CD4-positive, alpha-beta T cell (primary cell): ENCODE measurements around the gene IKZF1. TPM values are rescaled to one million over a fixed set of nuclear protein-coding genes. Genes with fewer than 3 reads are reported as not detected.

Source experiments
- ATAC-seq: fragments of 200-7000 bp; cut with Tn5 transposase; one replicate; pipeline ENCODE4 v1.10.0; 2022; ENCODE audit warnings: mild to moderate bottlenecking; ENCODE audit not compliant: poor library complexity
- CTCF ChIA-PET: fragments of 350-600 bp; sonication (Branson Sonifier 250); formaldehyde crosslinking; loops from one replicate; lab custom pipeline; 2021; ENCODE audit warnings: antibody characterized with exemption, inconsistent platforms; lab: Charles Lee
- POLR2A ChIA-PET: fragments of 350-600 bp; sonication (Branson Sonifier 250); formaldehyde crosslinking; loops from one replicate; lab custom pipeline; 2021; ENCODE audit warnings: antibody characterized with exemption, inconsistent platforms; lab: Charles Lee
- DNase-seq, 14 experiments: peaks; one replicate each; pipeline ENCODE4 v3.0.0-alpha.2; 2013 to 2020; ENCODE audit warnings: mixed read lengths in 2 of 14
- H3K27ac ChIP-seq, 2 donors: one replicate each; pipeline versions ENCODE4 v1.5.1 to v1.7.0; 2013; ENCODE audit warnings: low read length in 2 of 2, low read depth in 1 of 2, mild to moderate bottlenecking in 1 of 2
- H3K27me3 ChIP-seq, 2 experiments: 1 replicate in 1 of 2; 2 replicates in 1 of 2; pipeline versions ENCODE4 v1.6.1 to v1.7.0; 2013; ENCODE audit warnings: low read length in 2 of 2, control low read depth in 1 of 2, mild to moderate bottlenecking in 1 of 2, moderate library complexity in 1 of 2; ENCODE audit not compliant: insufficient read depth in 2 of 2, control insufficient read depth in 1 of 2
- H3K36me3 ChIP-seq: one replicate; pipeline ENCODE4 v1.6.1; 2013; ENCODE audit warnings: low read length, control low read depth; ENCODE audit not compliant: insufficient read depth
- H3K4me1 ChIP-seq: one replicate; pipeline ENCODE4 v1.6.1; 2013; ENCODE audit warnings: low read length, control low read depth; ENCODE audit not compliant: insufficient read depth
- H3K4me3 ChIP-seq: one replicate; pipeline ENCODE4 v1.5.1; 2013; ENCODE audit warnings: mild to moderate bottlenecking, low read length, moderate library complexity
- H3K9me3 ChIP-seq, 2 experiments: 1 replicate in 1 of 2; 2 replicates in 1 of 2; pipeline versions ENCODE4 v1.6.1 to v1.7.0; 2013; ENCODE audit warnings: low read length in 2 of 2, mild to moderate bottlenecking in 2 of 2, control low read depth in 1 of 2, moderate library complexity in 1 of 2; ENCODE audit not compliant: control insufficient read depth in 1 of 2, insufficient read depth in 1 of 2
- H3K27ac Mint-ChIP-seq: one replicate; pipeline ENCODE4 v1.8.0; 2020; ENCODE audit warnings: mixed read lengths
- H3K27me3 Mint-ChIP-seq: one replicate; pipeline ENCODE4 v1.8.0; 2021; ENCODE audit warnings: mixed read lengths
- H3K36me3 Mint-ChIP-seq: one replicate; pipeline ENCODE4 v1.8.0; 2021; ENCODE audit warnings: low read depth, mixed read lengths
- H3K4me1 Mint-ChIP-seq: one replicate; pipeline ENCODE4 v1.8.0; 2021; ENCODE audit warnings: low read depth, mixed read lengths
- H3K4me3 Mint-ChIP-seq: one replicate; pipeline ENCODE4 v1.8.0; 2020; ENCODE audit warnings: mild to moderate bottlenecking, mixed read lengths
- H3K9me3 Mint-ChIP-seq: one replicate; pipeline ENCODE4 v1.8.0; 2020; ENCODE audit warnings: mixed read lengths
- intact Hi-C, 2 experiments: fragments of 100-400 bp; cut with DNase I in 1 of 2; cut with micrococcal nuclease in 1 of 2; formaldehyde crosslinking; loops; one replicate each; pipeline versions ENCODE4 v1.15.1 to v1.9.0; 2023 to 2025; cut with DNase I, micrococcal nuclease
- total RNA-seq, 174 experiments: library from RNA in 2 of 174; stranded (reverse) in 2 of 174; gene quantifications; one replicate each; pipeline ENCODE4 v1.2.3 and lab custom pipeline; 2021 to 2026
- TF ChIP-seq, protein P1 (sequence below): fragments of 200-600 bp; IDR thresholded peaks from one replicate; pipeline ENCODE4 v1.8.0; 2022; ENCODE audit warnings: antibody characterized with exemption, mild to moderate bottlenecking

The IKZF1 gene
- total RNA-seq, 2 experiments from 2014 or later = 297 to 300 TPM

DNA sequence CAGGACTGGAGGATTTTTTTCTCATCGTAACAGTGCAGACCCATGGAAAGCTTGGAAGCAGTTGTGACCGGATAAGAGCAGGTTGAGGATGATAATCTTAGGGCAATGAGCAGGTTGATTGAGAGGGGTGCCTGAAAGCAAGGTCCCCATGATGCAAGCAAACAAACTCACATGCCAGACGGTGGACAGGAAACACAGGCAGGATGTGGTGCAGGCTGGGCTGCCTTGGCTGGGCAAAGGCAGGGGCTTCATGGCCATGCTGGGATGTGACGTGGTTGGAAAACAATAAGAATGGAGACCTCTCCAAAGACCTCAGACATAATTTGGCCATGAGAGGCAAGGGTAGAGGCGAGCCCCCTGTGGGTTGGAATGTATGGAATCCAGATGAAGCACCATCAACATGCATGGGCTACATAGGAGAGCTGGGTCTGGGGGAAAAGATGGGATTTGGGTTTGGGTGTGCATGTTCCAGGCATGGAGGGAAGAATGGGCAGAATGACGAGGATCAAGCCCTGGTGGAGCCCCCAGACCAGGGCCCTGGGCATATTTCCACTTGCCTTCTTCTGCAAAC, 58.3 kb downstream of the IKZF1 start:
- ChIA-PET POLR2A (interaction anchor here (0.7 to 43.3 kb wide), 9 partner anchors 8 to 216 kb away, joined by 3 to 2111 read pairs (median 36); partner anchors contain the start of gene IKZF1), CTCF (interaction anchor here (0.8 to 3.4 kb wide), 6 partner anchors 16 to 220 kb away, joined by 3 to 11 read pairs (median 4); no protein-coding TSS in a partner anchor)
- Histone ChIP-seq H3K9me3 (no peaks in the 10 kb centered on the region), H3K4me1 (peaks cover 87% of the 10 kb centered on the region), H3K27me3 (no peaks in the 10 kb centered on the region), H3K4me3 (no peak overlapping the region), H3K27ac (peak overlapping the region; percentile 86 to 96), H3K36me3 (peaks cover 82% of the 10 kb centered on the region)
- Mint-ChIP-seq H3K4me3 (peak overlapping the region; percentile 47), H3K4me1 (peaks cover 98% of the 10 kb centered on the region), H3K9me3 (no peaks in the 10 kb centered on the region), H3K27me3 (no peaks in the 10 kb centered on the region), H3K27ac (no peak overlapping the region), H3K36me3 (peaks cover 97% of the 10 kb centered on the region)
- intact Hi-C loops = no loop called here
- TF ChIP-seq, protein P1, sequence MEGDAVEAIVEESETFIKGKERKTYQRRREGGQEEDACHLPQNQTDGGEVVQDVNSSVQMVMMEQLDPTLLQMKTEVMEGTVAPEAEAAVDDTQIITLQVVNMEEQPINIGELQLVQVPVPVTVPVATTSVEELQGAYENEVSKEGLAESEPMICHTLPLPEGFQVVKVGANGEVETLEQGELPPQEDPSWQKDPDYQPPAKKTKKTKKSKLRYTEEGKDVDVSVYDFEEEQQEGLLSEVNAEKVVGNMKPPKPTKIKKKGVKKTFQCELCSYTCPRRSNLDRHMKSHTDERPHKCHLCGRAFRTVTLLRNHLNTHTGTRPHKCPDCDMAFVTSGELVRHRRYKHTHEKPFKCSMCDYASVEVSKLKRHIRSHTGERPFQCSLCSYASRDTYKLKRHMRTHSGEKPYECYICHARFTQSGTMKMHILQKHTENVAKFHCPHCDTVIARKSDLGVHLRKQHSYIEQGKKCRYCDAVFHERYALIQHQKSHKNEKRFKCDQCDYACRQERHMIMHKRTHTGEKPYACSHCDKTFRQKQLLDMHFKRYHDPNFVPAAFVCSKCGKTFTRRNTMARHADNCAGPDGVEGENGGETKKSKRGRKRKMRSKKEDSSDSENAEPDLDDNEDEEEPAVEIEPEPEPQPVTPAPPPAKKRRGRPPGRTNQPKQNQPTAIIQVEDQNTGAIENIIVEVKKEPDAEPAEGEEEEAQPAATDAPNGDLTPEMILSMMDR = no peak
- ATAC-seq (peak; percentile 3), DNase-seq (peak in 12 of 14 experiments; percentile 41 to 87 (median 58))

DNA sequence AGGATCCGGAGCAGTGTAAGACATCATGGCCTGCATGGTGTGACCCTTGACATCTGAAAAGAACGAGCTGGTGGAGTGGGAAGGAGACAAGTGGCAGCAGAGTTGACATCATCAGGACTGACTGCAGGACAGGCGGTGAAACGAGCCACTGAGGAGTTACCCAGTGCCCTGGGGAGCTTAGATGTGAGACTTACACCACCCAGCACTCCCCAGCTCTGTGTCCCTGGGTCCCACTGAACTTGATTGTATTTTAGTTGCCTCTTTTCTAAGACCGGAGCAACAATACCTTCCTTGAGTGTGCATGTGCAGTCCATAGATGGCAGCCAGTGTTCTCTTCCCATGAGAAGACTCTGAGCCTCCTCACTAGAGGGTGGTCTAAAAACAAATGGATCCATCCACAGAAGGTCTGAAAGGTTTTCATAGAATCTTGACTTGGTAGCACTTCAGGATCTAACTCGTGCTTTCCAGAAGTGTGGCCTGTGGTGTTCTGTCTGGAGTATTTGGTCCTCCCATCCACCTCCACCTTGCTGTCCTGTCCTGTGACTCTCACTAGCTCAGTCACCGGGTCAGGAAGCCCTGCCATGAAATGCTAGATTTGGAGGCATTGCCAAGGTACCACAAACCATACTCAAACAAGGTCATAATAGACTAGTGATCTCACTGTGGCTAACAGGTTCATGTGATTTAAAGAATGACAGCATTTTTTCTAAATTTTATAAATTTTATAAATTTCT, 59.0 kb downstream of the IKZF1 start:
- Histone ChIP-seq H3K27me3 (no peaks in the 10 kb centered on the region), H3K4me1 (peaks cover 87% of the 10 kb centered on the region), H3K36me3 (peaks cover 85% of the 10 kb centered on the region), H3K27ac (peak overlapping the region; percentile 86 to 96), H3K4me3 (no peak overlapping the region), H3K9me3 (no peaks in the 10 kb centered on the region)
- TF ChIP-seq, protein P1 = no peak
- DNase-seq (peak in 6 of 14 experiments; percentile 35 to 76 (median 59)), ATAC-seq (peak; percentile 4)
- H3K9me3 Mint-ChIP-seq = no peaks in the 10 kb centered on the region
- intact Hi-C loops = loop anchor here in 1 of 2 experiments (2.0 kb wide), 1 partner anchor 15 kb away; no protein-coding TSS in a partner anchor
- peak overlapping the region; percentile 47 for H3K4me3 Mint-ChIP-seq
- peaks cover 97% of the 10 kb centered on the region for H3K36me3 Mint-ChIP-seq
- POLR2A ChIA-PET = interaction anchor here (1.4 to 43.3 kb wide), 6 partner anchors 7 to 159 kb away, joined by 3 to 2111 read pairs (median 104); partner anchors contain the start of gene IKZF1
- H3K27ac Mint-ChIP-seq = no peak overlapping the region
- H3K27me3 Mint-ChIP-seq = no peaks in the 10 kb centered on the region
- peaks cover 98% of the 10 kb centered on the region for H3K4me1 Mint-ChIP-seq
- CTCF ChIA-PET = interaction anchor here (0.7 to 3.4 kb wide), 6 partner anchors 17 to 271 kb away, joined by 3 to 11 read pairs (median 3); partner anchors contain the start of gene ZPBP

DNA sequence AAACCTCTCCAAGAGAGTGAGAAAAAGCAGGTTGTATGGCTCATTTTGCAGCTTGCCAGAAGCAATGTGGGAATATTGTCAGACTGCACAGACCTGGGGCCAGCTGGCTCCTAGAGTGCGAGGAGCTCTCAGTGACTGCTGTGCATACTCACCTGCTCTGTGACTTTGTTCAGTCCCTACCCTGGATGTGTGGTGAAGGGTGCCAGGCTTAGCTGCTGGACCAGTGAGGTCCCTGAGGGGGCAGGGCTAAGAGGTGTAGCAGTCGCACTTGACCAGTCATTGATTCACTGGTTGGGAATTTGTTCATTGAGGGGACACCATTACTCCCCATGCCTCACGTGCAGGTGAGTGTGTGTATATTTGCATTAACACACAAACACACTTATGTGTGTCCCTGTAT, 60.1 kb downstream of the IKZF1 start:
- H3K4me1 ChIP-seq = peaks cover 81% of the 10 kb centered on the region
- H3K27ac ChIP-seq = peak overlapping the region; percentile 86 to 96
- no peaks in the 10 kb centered on the region for H3K9me3 ChIP-seq
- intact Hi-C loops = loop anchor here (2.0 to 5.0 kb wide), 3 partner anchors 16 to 272 kb away; partner anchors contain the start of gene ZPBP (in 1 of the 2)
- no peaks in the 10 kb centered on the region for H3K27me3 ChIP-seq
- no peak overlapping the region for H3K27ac Mint-ChIP-seq
- CTCF ChIA-PET = interaction anchor here (0.8 to 3.4 kb wide), 6 partner anchors 18 to 272 kb away, joined by 3 to 11 read pairs (median 3); partner anchors contain the start of gene ZPBP
- peaks cover 83% of the 10 kb centered on the region for H3K36me3 ChIP-seq
- H3K9me3 Mint-ChIP-seq = no peaks in the 10 kb centered on the region
- TF ChIP-seq, protein P1 = no peak
- H3K27me3 Mint-ChIP-seq = no peaks in the 10 kb centered on the region
- H3K36me3 Mint-ChIP-seq = peaks cover 97% of the 10 kb centered on the region
- ATAC-seq = no peak
- no peak overlapping the region for H3K4me3 ChIP-seq
- peaks cover 98% of the 10 kb centered on the region for H3K4me1 Mint-ChIP-seq
- no peak for DNase-seq
- peak overlapping the region; percentile 35 for H3K4me3 Mint-ChIP-seq
- POLR2A ChIA-PET = interaction anchor here (1.1 to 43.3 kb wide), 6 partner anchors 16 to 160 kb away, joined by 3 to 2111 read pairs (median 70); partner anchors contain the start of gene IKZF1
